ENCODE data around the gene KRT3.

GRCh38 chr12:52742822-52743457 is 53.0 kb downstream of the KRT3 start:
- no peak for TF ChIP-seq CTCF (IDR thresholded peaks at IDR 0.05)
- no peak for TF ChIP-seq POLR2A (IDR thresholded peaks at IDR 0.05)
